Panc1 (cell line): ENCODE results near the gene CYP8B1. TPM values are rescaled to one million over a fixed set of nuclear protein-coding genes. Genes with fewer than 3 reads are reported as not detected.

ENCODE experiments used
- ATAC-seq: fragments of 200-7000 bp; cut with Tn5 transposase; 2 replicates; pipeline ENCODE4 v1.9.1; 2020; ENCODE audit warnings: mild to moderate bottlenecking, moderate library complexity
- BruUV-seq: library from RNA; stranded (reverse); fragments of 400-500 nt; replicated peaks from 2 replicates; lab custom pipeline; 2021; lab: Mats Ljungman, UMichigan
- CTCF ChIA-PET: fragments of 300-600 bp; sonication (Branson Sonifier 250); formaldehyde crosslinking; loops from one replicate; lab custom pipeline; 2022; ENCODE audit warnings: antibody characterized with exemption; lab: Charles Lee
- POLR2A ChIA-PET: fragments of 300-600 bp; sonication (Branson Sonifier 250); formaldehyde crosslinking; loops from one replicate; lab custom pipeline; 2022; ENCODE audit warnings: antibody characterized with exemption; lab: Charles Lee
- DNase-seq: peaks from one replicate; pipeline ENCODE4 v3.0.0-alpha.2; 2010; ENCODE audit warnings: low read depth, low spot score
- H3K27ac ChIP-seq: 2 replicates; pipeline ENCODE4 v1.5.1; 2011; ENCODE audit warnings: mild to moderate bottlenecking, low read length, inconsistent platforms
- H3K27me3 ChIP-seq: fragments of 200-500 bp; sonication (Bioruptor generic); 2 replicates; pipeline ENCODE4 v1.6.0; 2014; ENCODE audit warnings: low read length, inconsistent platforms; ENCODE audit not compliant: control insufficient read depth, insufficient read depth
- H3K36me3 ChIP-seq: fragments of 200-500 bp; sonication (Bioruptor generic); 2 replicates; pipeline ENCODE4 v1.5.1; 2014; ENCODE audit warnings: inconsistent platforms, mild to moderate bottlenecking, low read length, moderate library complexity; ENCODE audit not compliant: control insufficient read depth, insufficient read depth
- H3K4me1 ChIP-seq: 2 replicates; pipeline ENCODE4 v1.5.1; 2011; ENCODE audit warnings: inconsistent platforms, mild to moderate bottlenecking, low read length, moderate library complexity; ENCODE audit not compliant: control insufficient read depth, insufficient read depth
- H3K4me3 ChIP-seq, 2 experiments: 2 replicates each; pipeline ENCODE4 v1.5.1; 2011 to 2012; ENCODE audit warnings: low read depth in 2 of 2, low read length in 2 of 2, mild to moderate bottlenecking in 2 of 2, inconsistent platforms in 1 of 2, moderate library complexity in 1 of 2
- H3K9me3 ChIP-seq: fragments of 200-500 bp; sonication (Bioruptor generic); 2 replicates; pipeline ENCODE4 v1.5.1; 2014; ENCODE audit warnings: low read depth, mild to moderate bottlenecking, inconsistent platforms, low read length, moderate library complexity; ENCODE audit not compliant: control insufficient read depth, insufficient read depth
- POLR2AphosphoS5 ChIP-seq: IDR thresholded peaks from 2 replicates; pipeline ENCODE4 v1.6.1; 2012; ENCODE audit warnings: mild to moderate bottlenecking, low read depth, low read length, moderate library complexity
- SIN3A ChIP-seq: IDR thresholded peaks from 2 replicates; pipeline ENCODE4 v1.6.1; 2012; ENCODE audit warnings: low read depth, mild to moderate bottlenecking, low read length, moderate library complexity, borderline replicate concordance; ENCODE audit not compliant: insufficient read depth
- TCF7L2 ChIP-seq: IDR thresholded peaks from 2 replicates; pipeline ENCODE4 v1.6.1; 2011; ENCODE audit warnings: mild to moderate bottlenecking, low read depth, low read length, inconsistent platforms
- in situ Hi-C: cut with HindIII; loops from 2 replicates; pipeline ENCODE4 v1.10.0; 2016; ENCODE audit warnings: low sequenced_read_pairs, low pct_unique_long_range_greater_than_20kb
- intact Hi-C: fragments of 100-400 bp; cut with micrococcal nuclease; formaldehyde crosslinking; loops from one replicate; pipeline ENCODE4 v1.10.0; 2022; ENCODE audit not compliant: unreplicated experiment
- total RNA-seq: library from RNA; stranded (reverse); gene quantifications from one replicate; pipeline ENCODE4 v1.2.1, GENCODE V29; 2021; ENCODE audit not compliant: unreplicated experiment
- TF ChIP-seq, protein P1 (sequence below), 2 experiments: IDR thresholded peaks; 2 replicates each; pipeline ENCODE4 v1.6.1; 2011 to 2012; ENCODE audit warnings: low read depth in 2 of 2, control low read depth in 1 of 2, low read length in 1 of 2, mild to moderate bottlenecking in 1 of 2, moderate library complexity in 1 of 2; ENCODE audit not compliant: insufficient read depth in 1 of 2
- TF ChIP-seq, protein P2 (sequence below): fragments of 450-650 bp; IDR thresholded peaks from 2 replicates; pipeline ENCODE4 v1.5.1; 2017; ENCODE audit warnings: mild to moderate bottlenecking

Gene CYP8B1
- total RNA-seq, 1 experiment from 2014 or later = 0.08 TPM

DNA sequence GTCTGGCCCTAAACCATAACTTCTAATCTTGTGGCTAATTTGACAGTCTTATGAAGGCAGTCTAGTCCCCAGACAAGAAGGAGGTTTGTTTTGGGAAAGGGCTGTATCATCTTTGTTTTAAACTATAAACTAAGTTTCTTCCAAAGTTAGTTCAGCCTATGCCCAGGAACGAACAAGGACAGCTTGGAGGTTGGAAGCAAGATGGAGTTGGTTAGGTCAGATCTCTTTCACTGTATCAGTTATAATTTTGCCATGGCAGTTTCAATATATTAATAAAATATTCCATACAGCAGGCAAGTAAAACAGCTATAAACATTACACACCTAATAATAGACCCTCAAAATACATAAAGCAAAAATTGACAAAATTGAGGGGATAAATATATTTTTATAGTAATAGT lies 17.1 kb upstream of the CYP8B1 start:
- no peak overlapping the region for H3K27ac ChIP-seq
- H3K4me3 ChIP-seq = no peak overlapping the region
- CTCF ChIA-PET = no interaction called here
- TF ChIP-seq POLR2AphosphoS5 = no peak
- TF ChIP-seq, protein P1, sequence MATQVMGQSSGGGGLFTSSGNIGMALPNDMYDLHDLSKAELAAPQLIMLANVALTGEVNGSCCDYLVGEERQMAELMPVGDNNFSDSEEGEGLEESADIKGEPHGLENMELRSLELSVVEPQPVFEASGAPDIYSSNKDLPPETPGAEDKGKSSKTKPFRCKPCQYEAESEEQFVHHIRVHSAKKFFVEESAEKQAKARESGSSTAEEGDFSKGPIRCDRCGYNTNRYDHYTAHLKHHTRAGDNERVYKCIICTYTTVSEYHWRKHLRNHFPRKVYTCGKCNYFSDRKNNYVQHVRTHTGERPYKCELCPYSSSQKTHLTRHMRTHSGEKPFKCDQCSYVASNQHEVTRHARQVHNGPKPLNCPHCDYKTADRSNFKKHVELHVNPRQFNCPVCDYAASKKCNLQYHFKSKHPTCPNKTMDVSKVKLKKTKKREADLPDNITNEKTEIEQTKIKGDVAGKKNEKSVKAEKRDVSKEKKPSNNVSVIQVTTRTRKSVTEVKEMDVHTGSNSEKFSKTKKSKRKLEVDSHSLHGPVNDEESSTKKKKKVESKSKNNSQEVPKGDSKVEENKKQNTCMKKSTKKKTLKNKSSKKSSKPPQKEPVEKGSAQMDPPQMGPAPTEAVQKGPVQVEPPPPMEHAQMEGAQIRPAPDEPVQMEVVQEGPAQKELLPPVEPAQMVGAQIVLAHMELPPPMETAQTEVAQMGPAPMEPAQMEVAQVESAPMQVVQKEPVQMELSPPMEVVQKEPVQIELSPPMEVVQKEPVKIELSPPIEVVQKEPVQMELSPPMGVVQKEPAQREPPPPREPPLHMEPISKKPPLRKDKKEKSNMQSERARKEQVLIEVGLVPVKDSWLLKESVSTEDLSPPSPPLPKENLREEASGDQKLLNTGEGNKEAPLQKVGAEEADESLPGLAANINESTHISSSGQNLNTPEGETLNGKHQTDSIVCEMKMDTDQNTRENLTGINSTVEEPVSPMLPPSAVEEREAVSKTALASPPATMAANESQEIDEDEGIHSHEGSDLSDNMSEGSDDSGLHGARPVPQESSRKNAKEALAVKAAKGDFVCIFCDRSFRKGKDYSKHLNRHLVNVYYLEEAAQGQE (IDR thresholded peaks at IDR 0.05; ENCODE audit: insufficient read depth in 1 of 2, low read depth in 2 of 2, low read length in 1 of 2) = no peak
- no peak for TF ChIP-seq TCF7L2
- TF ChIP-seq, protein P2, sequence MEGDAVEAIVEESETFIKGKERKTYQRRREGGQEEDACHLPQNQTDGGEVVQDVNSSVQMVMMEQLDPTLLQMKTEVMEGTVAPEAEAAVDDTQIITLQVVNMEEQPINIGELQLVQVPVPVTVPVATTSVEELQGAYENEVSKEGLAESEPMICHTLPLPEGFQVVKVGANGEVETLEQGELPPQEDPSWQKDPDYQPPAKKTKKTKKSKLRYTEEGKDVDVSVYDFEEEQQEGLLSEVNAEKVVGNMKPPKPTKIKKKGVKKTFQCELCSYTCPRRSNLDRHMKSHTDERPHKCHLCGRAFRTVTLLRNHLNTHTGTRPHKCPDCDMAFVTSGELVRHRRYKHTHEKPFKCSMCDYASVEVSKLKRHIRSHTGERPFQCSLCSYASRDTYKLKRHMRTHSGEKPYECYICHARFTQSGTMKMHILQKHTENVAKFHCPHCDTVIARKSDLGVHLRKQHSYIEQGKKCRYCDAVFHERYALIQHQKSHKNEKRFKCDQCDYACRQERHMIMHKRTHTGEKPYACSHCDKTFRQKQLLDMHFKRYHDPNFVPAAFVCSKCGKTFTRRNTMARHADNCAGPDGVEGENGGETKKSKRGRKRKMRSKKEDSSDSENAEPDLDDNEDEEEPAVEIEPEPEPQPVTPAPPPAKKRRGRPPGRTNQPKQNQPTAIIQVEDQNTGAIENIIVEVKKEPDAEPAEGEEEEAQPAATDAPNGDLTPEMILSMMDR = no peak
- TF ChIP-seq SIN3A = no peak
- no peaks in the 10 kb centered on the region for H3K4me1 ChIP-seq
- in situ Hi-C loops (no loop called here), intact Hi-C loops (no loop called here)
- no peaks in the 10 kb centered on the region for H3K9me3 ChIP-seq
- ATAC-seq (no peak), DNase-seq (no peak)
- H3K27me3 ChIP-seq = no peaks in the 10 kb centered on the region
- no TSS peak for BruUV-seq
- POLR2A ChIA-PET = no interaction called here
- no peaks in the 10 kb centered on the region for H3K36me3 ChIP-seq

DNA sequence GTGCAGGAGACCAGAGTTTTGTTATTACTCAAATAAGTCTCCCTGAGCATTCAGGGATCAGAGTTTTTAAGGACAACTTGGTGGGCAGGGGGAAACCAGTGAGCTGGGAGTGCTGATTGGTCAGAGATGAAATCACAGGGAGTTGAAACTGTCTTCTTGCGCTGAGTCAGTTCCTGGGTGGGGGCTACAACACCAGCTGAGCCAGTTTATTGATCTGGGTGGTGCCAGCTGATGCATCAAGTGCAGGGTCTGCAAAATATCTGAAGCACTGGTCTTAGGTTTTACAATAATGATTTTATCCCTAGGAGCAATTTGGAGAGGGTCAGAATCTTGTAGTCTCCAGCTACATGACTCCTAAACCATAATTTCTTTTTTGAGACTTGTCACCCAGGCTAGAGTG lies 16.5 kb upstream of the CYP8B1 start:
- Histone ChIP-seq H3K27me3 (no peaks in the 10 kb centered on the region), H3K27ac (no peak overlapping the region), H3K4me1 (no peaks in the 10 kb centered on the region), H3K4me3 (no peak overlapping the region), H3K36me3 (no peaks in the 10 kb centered on the region), H3K9me3 (no peaks in the 10 kb centered on the region)
- CTCF ChIA-PET = no interaction called here
- no peak for DNase-seq
- TF ChIP-seq, protein P1 (IDR thresholded peaks at IDR 0.05; ENCODE audit: insufficient read depth in 1 of 2, low read depth in 2 of 2, low read length in 1 of 2) = no peak
- TF ChIP-seq, protein P2 = no peak
- TF ChIP-seq TCF7L2 (no peak), POLR2AphosphoS5 (no peak)
- in situ Hi-C loops = no loop called here
- POLR2A ChIA-PET = no interaction called here
- ATAC-seq = no peak
- intact Hi-C loops = no loop called here
- no TSS peak for BruUV-seq
